Gastrocnemius medialis (tissue), 4 donors: ENCODE measurements around the gene TIGD2.

Experiments
- POLR2A ChIP-seq, 2 donors: fragments of 450-650 bp; IDR thresholded peaks; one replicate each; pipeline ENCODE4 v1.6.1; 2017; ENCODE audit warnings: antibody characterized with exemption in 2 of 2, mild to moderate bottlenecking in 2 of 2, moderate library complexity in 2 of 2
- TF ChIP-seq, protein P1 (sequence below), 5 experiments: fragments of 450-650 bp in 3 of 5; fragments of 200-600 bp in 2 of 5; sonication (generic) in 2 of 5; IDR thresholded peaks in 4 of 5; conservative IDR thresholded peaks in 1 of 5; 1 replicate in 4 of 5; 2 replicates in 1 of 5; pipeline ENCODE4 v1.5.1; 2016 to 2019; ENCODE audit warnings: antibody characterized with exemption in 5 of 5, mild to moderate bottlenecking in 3 of 5, moderate library complexity in 3 of 5

DNA sequence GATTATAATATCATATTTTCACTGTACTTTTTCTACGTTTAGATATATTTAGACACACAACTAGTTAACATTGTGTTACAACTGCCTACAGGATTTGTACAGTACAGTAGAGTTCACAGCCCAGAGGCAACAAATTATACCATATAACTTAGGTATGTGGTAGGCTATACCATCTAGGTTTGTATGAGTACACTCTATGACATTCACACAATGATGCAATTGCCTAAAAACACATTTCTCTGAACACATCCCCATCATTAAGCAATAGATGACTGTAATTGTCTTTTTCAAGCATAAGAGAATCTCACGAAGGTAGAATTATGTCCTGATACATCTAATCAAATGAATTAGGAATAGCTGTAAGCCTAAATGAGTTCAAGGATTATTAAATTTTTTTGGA is 12.3 kb upstream of the TIGD2 start:
- TF ChIP-seq POLR2A (IDR thresholded peaks at IDR 0.05) = no peak
- TF ChIP-seq, protein P1, sequence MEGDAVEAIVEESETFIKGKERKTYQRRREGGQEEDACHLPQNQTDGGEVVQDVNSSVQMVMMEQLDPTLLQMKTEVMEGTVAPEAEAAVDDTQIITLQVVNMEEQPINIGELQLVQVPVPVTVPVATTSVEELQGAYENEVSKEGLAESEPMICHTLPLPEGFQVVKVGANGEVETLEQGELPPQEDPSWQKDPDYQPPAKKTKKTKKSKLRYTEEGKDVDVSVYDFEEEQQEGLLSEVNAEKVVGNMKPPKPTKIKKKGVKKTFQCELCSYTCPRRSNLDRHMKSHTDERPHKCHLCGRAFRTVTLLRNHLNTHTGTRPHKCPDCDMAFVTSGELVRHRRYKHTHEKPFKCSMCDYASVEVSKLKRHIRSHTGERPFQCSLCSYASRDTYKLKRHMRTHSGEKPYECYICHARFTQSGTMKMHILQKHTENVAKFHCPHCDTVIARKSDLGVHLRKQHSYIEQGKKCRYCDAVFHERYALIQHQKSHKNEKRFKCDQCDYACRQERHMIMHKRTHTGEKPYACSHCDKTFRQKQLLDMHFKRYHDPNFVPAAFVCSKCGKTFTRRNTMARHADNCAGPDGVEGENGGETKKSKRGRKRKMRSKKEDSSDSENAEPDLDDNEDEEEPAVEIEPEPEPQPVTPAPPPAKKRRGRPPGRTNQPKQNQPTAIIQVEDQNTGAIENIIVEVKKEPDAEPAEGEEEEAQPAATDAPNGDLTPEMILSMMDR (IDR thresholded peaks at IDR 0.05 in 4 of 5, conservative IDR thresholded peaks at IDR 0.05 in 1 of 5) = no peak
